ENCODE measurements around the gene PAX5. TPM values are rescaled to one million over a fixed set of nuclear protein-coding genes. Genes with fewer than 3 reads are reported as not detected.

The PAX5 gene
- total RNA-seq, 3 donors from 2014 or later, result 0.59 TPM; not detected in 2

GRCh38 chr9:36942891-36943290, 91.2 kb downstream of the PAX5 start:
- H3K27me3 ChIP-seq, result peaks cover 0 to 10% of the 10 kb centered on the region in 2 donors
- H3K36me3 ChIP-seq, result no peaks in the 10 kb centered on the region
- intact Hi-C loops (cut with DNase I; ENCODE audit: low total_unique reads), result loop anchor here (2.0 kb wide), 1 partner anchor 24 kb away; no protein-coding TSS in a partner anchor
- H3K4me3 ChIP-seq, result no peak overlapping the region
- DNase-seq (ENCODE audit: low spot score in 2 of 2), result no peak
- no peak for TF ChIP-seq POLR2AphosphoS5 (IDR thresholded peaks at IDR 0.05)
- no peak for TF ChIP-seq CTCF (IDR thresholded peaks at IDR 0.05)
- no peak for TF ChIP-seq POLR2A (IDR thresholded peaks at IDR 0.05)
- H3K9me3 ChIP-seq, result no peaks in the 10 kb centered on the region
- H3K4me1 ChIP-seq, result no peaks in the 10 kb centered on the region
- no peak overlapping the region for H3K27ac ChIP-seq

- no peaks in the 10 kb centered on the region for H3K9me3 ChIP-seq
- H3K4me3 ChIP-seq, result no peak overlapping the region
- H3K36me3 ChIP-seq, result no peaks in the 10 kb centered on the region
- peaks cover 0 to 8% of the 10 kb centered on the region in 2 donors for H3K27me3 ChIP-seq
- DNase-seq (ENCODE audit: low spot score in 2 of 2), result no peak
- H3K4me1 ChIP-seq, result no peaks in the 10 kb centered on the region
- TF ChIP-seq POLR2A (IDR thresholded peaks at IDR 0.05) (no peak), CTCF (IDR thresholded peaks at IDR 0.05) (no peak), POLR2AphosphoS5 (IDR thresholded peaks at IDR 0.05) (no peak)
- H3K27ac ChIP-seq, result no peak overlapping the region
- intact Hi-C loops (cut with DNase I; ENCODE audit: low total_unique reads), result no loop called here
Measured at GRCh38 chr9:36941441-36941840, 92.6 kb downstream of the PAX5 start.

- intact Hi-C loops (cut with DNase I; ENCODE audit: low total_unique reads), result no loop called here
- no peak for TF ChIP-seq CTCF (IDR thresholded peaks at IDR 0.05)
- TF ChIP-seq POLR2A (IDR thresholded peaks at IDR 0.05), result no peak
- no peak for TF ChIP-seq POLR2AphosphoS5 (IDR thresholded peaks at IDR 0.05)
- H3K27ac ChIP-seq, result no peak overlapping the region
- H3K4me3 ChIP-seq, result no peak overlapping the region
- H3K27me3 ChIP-seq, result peaks cover 0 to 8% of the 10 kb centered on the region in 2 donors
- H3K4me1 ChIP-seq, result no peaks in the 10 kb centered on the region
- H3K36me3 ChIP-seq, result no peaks in the 10 kb centered on the region
- no peak for DNase-seq (ENCODE audit: low spot score in 2 of 2)
- no peaks in the 10 kb centered on the region for H3K9me3 ChIP-seq
Measured at GRCh38 chr9:36940881-36941280, 93.2 kb downstream of the PAX5 start.

DNA sequence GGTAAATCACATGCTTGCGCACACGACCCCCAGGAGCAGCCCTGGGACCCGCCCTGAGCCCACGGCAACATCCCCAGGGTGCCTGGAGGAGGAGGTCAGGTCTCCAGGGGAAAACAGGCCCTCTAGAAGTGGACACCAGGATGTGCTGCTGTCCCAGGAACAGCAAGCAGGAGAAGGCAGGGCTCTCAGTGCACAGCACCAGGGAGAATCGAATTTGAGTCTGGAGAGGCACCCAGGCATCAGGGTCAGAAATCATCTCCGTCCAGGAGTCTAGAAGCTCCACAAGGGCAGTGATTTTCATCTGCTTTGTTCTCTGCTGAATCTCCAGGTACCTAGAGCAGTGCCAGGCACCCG, 93.6 kb downstream of the PAX5 start:
- Histone ChIP-seq H3K9me3 (no peaks in the 10 kb centered on the region), H3K4me1 (no peaks in the 10 kb centered on the region), H3K4me3 (no peak overlapping the region), H3K27me3 (peaks cover 0 to 8% of the 10 kb centered on the region in 2 donors), H3K27ac (no peak overlapping the region), H3K36me3 (no peaks in the 10 kb centered on the region)
- DNase-seq (ENCODE audit: low spot score in 2 of 2), result no peak
- TF ChIP-seq POLR2A (IDR thresholded peaks at IDR 0.05) (no peak), CTCF (IDR thresholded peaks at IDR 0.05) (no peak), POLR2AphosphoS5 (IDR thresholded peaks at IDR 0.05) (no peak)
- intact Hi-C loops (cut with DNase I; ENCODE audit: low total_unique reads), result no loop called here

DNA sequence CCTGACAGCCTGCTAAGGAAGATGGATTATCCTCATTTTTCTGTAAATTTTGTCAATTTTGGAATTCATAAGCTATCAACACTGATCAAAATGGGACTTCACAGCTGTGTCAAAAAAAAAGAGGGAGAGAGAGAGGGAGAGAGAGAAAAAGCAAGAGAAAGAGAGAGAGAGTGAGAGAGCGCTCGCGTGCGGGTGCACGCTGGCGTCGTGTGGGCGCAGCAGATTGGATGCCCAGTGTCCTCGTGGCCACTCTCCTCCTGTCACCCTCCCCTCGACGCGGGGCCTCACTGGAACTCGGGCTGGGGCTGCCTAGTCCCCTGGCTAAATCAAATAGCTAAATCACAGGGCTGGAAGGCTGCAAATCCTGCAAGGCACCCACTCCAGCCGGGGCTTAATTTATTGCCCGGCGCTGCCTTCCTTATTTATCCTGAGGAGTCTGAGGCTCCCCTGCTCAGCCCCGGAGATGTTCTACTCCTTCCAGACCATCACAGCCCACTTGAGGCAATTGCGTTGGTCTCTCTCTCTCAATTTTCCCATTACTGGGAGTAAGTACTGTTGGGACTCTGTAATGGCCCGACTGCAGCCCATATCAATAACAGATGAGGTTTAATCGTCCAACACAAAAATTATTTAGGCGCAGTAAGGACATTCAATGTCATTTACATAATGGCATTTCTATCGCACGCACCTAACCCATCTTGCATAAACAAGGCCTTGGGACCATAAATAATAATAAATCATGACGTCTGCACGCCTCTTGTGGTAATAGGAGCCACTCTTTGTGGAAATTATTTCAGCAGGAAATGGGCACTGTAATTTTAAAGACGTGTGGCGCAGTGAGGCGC, 94.2 kb downstream of the PAX5 start:
- no peak for DNase-seq (ENCODE audit: low spot score in 2 of 2)
- H3K9me3 ChIP-seq, result no peaks in the 10 kb centered on the region
- no peak overlapping the region for H3K27ac ChIP-seq
- H3K27me3 ChIP-seq, result peaks cover 0 to 8% of the 10 kb centered on the region in 2 donors
- TF ChIP-seq POLR2A (IDR thresholded peaks at IDR 0.05), result no peak
- no peak for TF ChIP-seq POLR2AphosphoS5 (IDR thresholded peaks at IDR 0.05)
- TF ChIP-seq CTCF (IDR thresholded peaks at IDR 0.05), result no peak
- intact Hi-C loops (cut with DNase I; ENCODE audit: low total_unique reads), result no loop called here
- no peak overlapping the region for H3K4me3 ChIP-seq
- H3K4me1 ChIP-seq, result no peaks in the 10 kb centered on the region
- H3K36me3 ChIP-seq, result no peaks in the 10 kb centered on the region

Data from breast epithelium (tissue), 4 donors.